NB4 (cell line): ENCODE results near the gene ZEB2.

ENCODE experiments used
- POLR2A ChIP-seq: IDR thresholded peaks from 2 replicates; pipeline ENCODE4 v1.6.1; 2011; ENCODE audit warnings: mild to moderate bottlenecking; ENCODE audit not compliant: insufficient read length; ENCODE audit errors: extremely low read depth
- TF ChIP-seq, protein P1 (sequence below): IDR thresholded peaks from one replicate; pipeline ENCODE4 v1.5.1; 2012; ENCODE audit warnings: low read depth, low read length

DNA sequence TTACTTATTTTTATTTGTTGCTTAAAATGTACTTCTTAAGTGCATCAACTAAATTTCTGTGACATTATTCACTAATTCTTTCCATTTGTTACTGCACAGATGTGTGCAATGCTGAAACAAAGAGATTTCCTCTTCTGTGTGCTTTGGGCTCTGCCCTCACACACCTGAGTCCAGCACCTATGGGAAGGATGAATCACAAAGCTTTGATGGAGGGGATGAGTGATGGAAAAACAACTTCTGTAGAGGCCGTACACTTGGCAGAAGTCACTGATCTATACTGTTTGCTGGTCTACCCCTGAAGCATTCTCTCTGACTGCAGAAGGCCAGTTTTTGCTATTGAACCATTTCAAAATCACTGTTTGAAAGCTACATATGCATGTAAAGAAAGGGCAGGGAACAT is 178.4 kb downstream of the ZEB2 start:
- TF ChIP-seq, protein P1, sequence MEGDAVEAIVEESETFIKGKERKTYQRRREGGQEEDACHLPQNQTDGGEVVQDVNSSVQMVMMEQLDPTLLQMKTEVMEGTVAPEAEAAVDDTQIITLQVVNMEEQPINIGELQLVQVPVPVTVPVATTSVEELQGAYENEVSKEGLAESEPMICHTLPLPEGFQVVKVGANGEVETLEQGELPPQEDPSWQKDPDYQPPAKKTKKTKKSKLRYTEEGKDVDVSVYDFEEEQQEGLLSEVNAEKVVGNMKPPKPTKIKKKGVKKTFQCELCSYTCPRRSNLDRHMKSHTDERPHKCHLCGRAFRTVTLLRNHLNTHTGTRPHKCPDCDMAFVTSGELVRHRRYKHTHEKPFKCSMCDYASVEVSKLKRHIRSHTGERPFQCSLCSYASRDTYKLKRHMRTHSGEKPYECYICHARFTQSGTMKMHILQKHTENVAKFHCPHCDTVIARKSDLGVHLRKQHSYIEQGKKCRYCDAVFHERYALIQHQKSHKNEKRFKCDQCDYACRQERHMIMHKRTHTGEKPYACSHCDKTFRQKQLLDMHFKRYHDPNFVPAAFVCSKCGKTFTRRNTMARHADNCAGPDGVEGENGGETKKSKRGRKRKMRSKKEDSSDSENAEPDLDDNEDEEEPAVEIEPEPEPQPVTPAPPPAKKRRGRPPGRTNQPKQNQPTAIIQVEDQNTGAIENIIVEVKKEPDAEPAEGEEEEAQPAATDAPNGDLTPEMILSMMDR: no peak
- TF ChIP-seq POLR2A: no peak
